HFFc6 (cell line): Measurements from ENCODE around the gene ZSCAN21. TPM values are rescaled to one million over a fixed set of nuclear protein-coding genes. Genes with fewer than 3 reads are reported as not detected.
"Not testable (repeated sequence)": the region's sequence is repeated elsewhere in the genome, so short reads cannot be mapped to it uniquely, and the experiment has no call there.

Experiments used
- DNase-seq: peaks from one replicate; pipeline ENCODE4 v3.0.0-alpha.2; 2018
- H3K27ac Mint-ChIP-seq: 2 replicates; pipeline ENCODE4 v1.8.0; 2020; ENCODE audit warnings: mild to moderate bottlenecking, mixed read lengths
- H3K27me3 Mint-ChIP-seq: 2 replicates; pipeline ENCODE4 v1.8.0; 2021; ENCODE audit warnings: mild to moderate bottlenecking, moderate library complexity, mixed read lengths; ENCODE audit not compliant: insufficient read depth
- H3K36me3 Mint-ChIP-seq: 2 replicates; pipeline ENCODE4 v1.8.0; 2021; ENCODE audit warnings: low read depth, mixed read lengths
- H3K4me1 Mint-ChIP-seq: 2 replicates; pipeline ENCODE4 v1.8.0; 2020; ENCODE audit warnings: low read depth, mixed read lengths
- H3K4me3 Mint-ChIP-seq: 2 replicates; pipeline ENCODE4 v1.8.0; 2020; ENCODE audit warnings: mild to moderate bottlenecking, moderate library complexity, mixed read lengths
- H3K9me3 Mint-ChIP-seq: 2 replicates; pipeline ENCODE4 v1.8.0; 2020; ENCODE audit warnings: mild to moderate bottlenecking, mixed read lengths
- CTCF ChIP-seq: fragments of 200-600 bp; sonication (generic); IDR thresholded peaks from 2 replicates; pipeline ENCODE4 v1.5.0; 2021; ENCODE audit warnings: antibody characterized with exemption, mild to moderate bottlenecking
- total RNA-seq, 6 experiments: library from RNA; stranded (reverse); fragmentation: NEBNext Ultra II Directional; extraction: Animal tissue kit (Norgen Biotek cat#: 25700); gene quantifications; 2 replicates in 1 of 6; 3 replicates in 5 of 6; pipeline ENCODE4 v1.2.3, GENCODE V29; 2021

ZSCAN21 gene
- total RNA-seq, 6 experiments from 2014 or later, result 8.2 to 9.8 (median 9.2) TPM

GRCh38 chr7:100010901-100011300 is 38.7 kb upstream of the ZSCAN21 start:
- H3K4me1 Mint-ChIP-seq, result peaks cover 7% of the 10 kb centered on the region; the same call in 1 of the 2 replicates
- H3K36me3 Mint-ChIP-seq, result peaks cover under 1% of the 10 kb centered on the region
- H3K4me3 Mint-ChIP-seq, result no peak overlapping the region
- H3K27ac Mint-ChIP-seq, result no peak overlapping the region
- no peaks in the 10 kb centered on the region for H3K9me3 Mint-ChIP-seq
- no peak for DNase-seq
- H3K27me3 Mint-ChIP-seq, result peaks cover 13% of the 10 kb centered on the region
- no peak for TF ChIP-seq CTCF

GRCh38 chr7:100011516-100011915 is 38.1 kb upstream of the ZSCAN21 start:
- Mint-ChIP-seq H3K36me3 (peaks cover 7% of the 10 kb centered on the region), H3K4me3 (no peak overlapping the region), H3K27ac (no peak overlapping the region), H3K9me3 (no peaks in the 10 kb centered on the region), H3K27me3 (peaks cover 10% of the 10 kb centered on the region), H3K4me1 (peaks cover 10% of the 10 kb centered on the region)
- TF ChIP-seq CTCF, result no peak
- no peak for DNase-seq

DNA sequence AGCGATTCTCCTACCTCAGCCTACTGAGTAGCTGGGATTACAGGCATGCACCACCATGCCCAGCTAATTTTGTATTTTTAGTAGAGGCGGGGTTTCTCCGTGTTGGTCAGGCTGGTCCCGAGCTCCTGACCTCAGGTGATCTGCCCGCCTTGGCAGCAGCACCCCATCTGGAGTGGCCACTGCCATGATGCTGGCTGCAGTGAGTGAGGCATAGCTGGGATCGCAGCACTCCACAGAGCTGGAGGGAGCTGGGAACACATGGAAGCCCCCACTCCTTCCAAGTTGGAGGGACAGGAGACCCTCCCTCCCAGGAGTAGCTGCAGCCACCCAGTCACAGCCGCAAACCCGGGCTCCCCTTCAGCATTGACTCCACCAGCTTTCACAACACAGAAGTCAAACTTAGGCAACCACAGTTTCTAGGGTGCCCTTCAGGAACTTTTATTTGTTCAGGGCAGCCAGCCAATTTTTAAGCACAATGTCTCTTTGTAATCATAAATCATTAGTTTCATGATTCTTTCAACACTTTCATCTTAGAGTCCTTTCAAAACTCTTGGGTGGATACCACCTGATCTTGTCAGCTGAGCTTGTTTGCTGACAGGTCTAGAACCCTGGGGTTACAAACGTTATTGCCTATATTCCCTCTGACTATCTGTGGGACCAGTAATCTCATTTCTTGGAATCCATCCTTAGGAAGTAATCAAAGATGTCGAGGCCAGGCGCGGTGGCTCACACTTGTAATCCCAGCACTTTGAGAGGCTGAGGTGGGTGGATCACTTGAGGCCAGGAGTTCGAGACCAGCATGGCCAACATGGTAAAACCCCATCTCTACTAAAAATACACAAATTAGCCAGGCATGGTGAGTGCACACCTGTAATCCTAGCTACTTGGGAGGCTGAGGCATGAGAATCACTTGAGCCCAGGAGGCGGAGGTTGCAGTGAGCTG is 36.9 kb upstream of the ZSCAN21 start:
- not testable (repeated sequence) for H3K27me3 Mint-ChIP-seq, DNase-seq, H3K9me3 Mint-ChIP-seq, H3K27ac Mint-ChIP-seq, H3K4me3 Mint-ChIP-seq, H3K36me3 Mint-ChIP-seq
- H3K4me1 Mint-ChIP-seq, result peaks cover 14% of the 10 kb centered on the region

GRCh38 chr7:100013328-100013676 is 36.3 kb upstream of the ZSCAN21 start:
- no peaks in the 10 kb centered on the region; the same call in 1 of the 2 replicates for H3K27me3 Mint-ChIP-seq
- H3K9me3 Mint-ChIP-seq, result no peaks in the 10 kb centered on the region
- no peak for TF ChIP-seq CTCF
- H3K27ac Mint-ChIP-seq, result no peak overlapping the region
- H3K4me3 Mint-ChIP-seq, result no peak overlapping the region
- peaks cover 15% of the 10 kb centered on the region for H3K36me3 Mint-ChIP-seq
- H3K4me1 Mint-ChIP-seq, result peaks cover 20% of the 10 kb centered on the region
- no peak for DNase-seq

DNA sequence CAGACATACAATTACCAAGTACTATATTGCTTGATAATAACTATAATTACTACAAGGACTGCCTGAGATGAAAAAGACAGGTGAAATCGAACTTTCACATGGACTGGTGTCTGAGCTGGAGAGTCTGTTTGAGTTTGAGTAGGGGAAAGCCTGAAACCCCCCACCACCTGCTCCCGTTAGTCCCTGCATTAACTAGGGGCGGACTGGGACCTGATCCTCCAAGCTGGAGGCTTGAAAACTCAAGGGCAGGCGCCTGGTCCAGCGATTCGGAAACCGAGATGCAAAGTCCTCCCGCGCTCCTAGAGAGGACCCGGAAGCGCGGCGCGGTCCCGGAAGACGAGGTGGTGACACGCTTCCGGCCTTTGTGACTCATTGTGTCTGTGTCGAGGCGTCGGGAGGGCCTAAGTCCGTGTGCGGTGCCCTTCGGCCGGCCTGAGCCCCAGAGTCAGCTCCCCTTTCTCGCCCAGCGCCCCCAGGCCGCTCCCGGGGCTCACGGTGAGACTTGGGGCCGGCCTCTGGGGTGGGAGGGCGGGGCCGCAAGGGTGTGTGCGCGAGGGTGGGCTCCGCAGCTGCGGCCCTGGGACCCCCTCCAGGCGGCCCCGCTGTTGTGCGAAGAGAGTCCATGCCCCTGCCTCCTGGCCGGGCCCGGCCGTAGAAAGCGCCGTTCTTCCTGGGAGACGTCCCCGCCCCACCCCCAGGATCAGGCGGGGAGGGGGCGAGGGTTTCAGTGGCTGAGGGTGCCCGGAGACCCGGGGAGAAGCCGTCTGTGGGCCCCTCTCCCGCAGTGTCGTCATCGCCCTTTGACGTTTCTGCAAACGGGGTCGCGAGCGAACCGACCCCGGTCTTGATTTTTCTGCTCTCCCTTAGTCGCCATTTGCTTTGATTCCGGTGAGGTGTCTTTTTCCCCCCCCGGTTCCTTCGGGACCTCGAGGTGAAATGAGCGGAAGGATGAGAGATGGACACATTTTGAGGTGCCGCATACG is 34.1 kb upstream of the ZSCAN21 start, which contains the start of gene ZKSCAN1:
Gene ZKSCAN1, plus strand, starts transcription at position 365 of the 983 bp plus-strand sequence. CDS start 7,911 bp downstream, outside the sequence.
- Mint-ChIP-seq H3K27ac (peak within 1 kb of the TSS; percentile 97), H3K36me3 (peaks cover 21% of the 10 kb centered on the region), H3K4me3 (peak within 1 kb of the TSS; percentile 89), H3K4me1 (peaks cover 27% of the 10 kb centered on the region), H3K9me3 (no peaks in the 10 kb centered on the region), H3K27me3 (no peaks in the 10 kb centered on the region; the same call in none of the 2 replicates)
- TF ChIP-seq CTCF, result no peak
- peak; percentile 84 for DNase-seq
